GM12878 (cell line): ENCODE measurements around the gene HS1BP3. TPM values are rescaled to one million over a fixed set of nuclear protein-coding genes. Genes with fewer than 3 reads are reported as not detected.

Experiments
- ATAC-seq: fragments of 200-7000 bp; cut with Tn5 transposase; 3 replicates; pipeline ENCODE4 v1.9.1; 2020; ENCODE audit warnings: mild to moderate bottlenecking, moderate library complexity
- BruUV-seq: library from RNA; stranded (reverse); fragments of 400-500 nt; replicated peaks from 2 replicates; lab custom pipeline; 2021; lab: Mats Ljungman, UMichigan
- CTCF ChIA-PET: fragments of 300-600 bp; sonication (Branson Sonifier 250); formaldehyde crosslinking; extraction: SDS; loops from one replicate; lab custom pipeline; 2021; ENCODE audit warnings: inconsistent platforms; lab: Yijun Ruan, JAX
- POLR2A ChIA-PET: fragments of 350-600 bp; formaldehyde crosslinking; extraction: SDS; loops from one replicate; lab custom pipeline; 2021; ENCODE audit warnings: inconsistent platforms; lab: Charles Lee
- RAD21 ChIA-PET: fragments of 300-600 bp; sonication (Branson Sonifier 250); formaldehyde crosslinking; loops from one replicate; lab custom pipeline; 2023; ENCODE audit warnings: antibody characterized with exemption; ENCODE audit not compliant: unreplicated experiment; lab: Charles Lee
- SMC1A ChIA-PET: fragments of 300-600 bp; sonication (Branson Sonifier 250); formaldehyde crosslinking; loops from one replicate; lab custom pipeline; 2023; ENCODE audit not compliant: unreplicated experiment, uncharacterized antibody; lab: Charles Lee
- DNase-seq: peaks from one replicate; pipeline ENCODE4 v3.0.0-alpha.2; 2011; ENCODE audit warnings: low read depth, low spot score
- FAIRE-seq: peaks from 3 replicates; lab custom pipeline; 2011; peaks lifted over from hg19 to GRCh38; lab: Jason Lieb, UNC
- H2AFZ ChIP-seq: 2 replicates; pipeline ENCODE4 v1.6.0; 2011; ENCODE audit warnings: low read depth, low read length, control low read depth; ENCODE audit not compliant: control insufficient read depth
- H3K27ac ChIP-seq: 2 replicates; pipeline ENCODE4 v1.5.1; 2011; ENCODE audit warnings: control low read depth; ENCODE audit not compliant: control insufficient read depth, insufficient read depth
- H3K27me3 ChIP-seq, 2 experiments: replicated peaks in 1 of 2; 2 replicates each; pipeline versions ENCODE4 v1.6.0 to v1.6.1; 2011; ENCODE audit warnings: low read length in 1 of 2; ENCODE audit not compliant: control insufficient read depth in 2 of 2, insufficient read depth in 2 of 2
- H3K36me3 ChIP-seq, 2 experiments: 2 replicates each; pipeline ENCODE4 v1.5.1; 2011; ENCODE audit warnings: low read length in 1 of 2; ENCODE audit not compliant: control insufficient read depth in 2 of 2, insufficient read depth in 2 of 2
- H3K4me1 ChIP-seq: 2 replicates; pipeline ENCODE4 v1.6.1; 2011; ENCODE audit warnings: mild to moderate bottlenecking, low read length, moderate library complexity, mixed read lengths; ENCODE audit not compliant: control insufficient read depth, insufficient read depth
- H3K4me2 ChIP-seq: 2 replicates; pipeline ENCODE4 v1.6.0; 2011; ENCODE audit warnings: control low read depth; ENCODE audit not compliant: control insufficient read depth, insufficient read depth
- H3K4me3 ChIP-seq: fragments of 200-600 bp; sonication (generic); 2 replicates; pipeline ENCODE4 v1.5.1; 2016
- H3K79me2 ChIP-seq: 2 replicates; pipeline ENCODE4 v1.6.0; 2011; ENCODE audit warnings: low read length; ENCODE audit not compliant: control insufficient read depth, insufficient read depth
- H3K9ac ChIP-seq: 2 replicates; pipeline ENCODE4 v1.8.0; 2011; ENCODE audit warnings: low read length, control low read depth, mixed read lengths; ENCODE audit not compliant: control insufficient read depth, insufficient read depth
- H3K9me3 ChIP-seq: replicated peaks from 3 replicates; pipeline ENCODE4 v1.5.1; 2011; ENCODE audit warnings: mild to moderate bottlenecking, low read length; ENCODE audit not compliant: control insufficient read depth, insufficient read depth
- H4K20me1 ChIP-seq: 2 replicates; pipeline ENCODE4 v1.6.0; 2011; ENCODE audit not compliant: control insufficient read depth, insufficient read depth
- BMI1 ChIP-seq: fragments of 450-650 bp; IDR thresholded peaks from 2 replicates; pipeline ENCODE4 v1.6.1; 2016; ENCODE audit warnings: mild to moderate bottlenecking, moderate library complexity, borderline replicate concordance
- CBFB ChIP-seq: IDR thresholded peaks from 2 replicates; pipeline ENCODE4 v1.6.1; 2016; ENCODE audit warnings: antibody characterized with exemption, low read depth
- CREB1 ChIP-seq: IDR thresholded peaks from 2 replicates; pipeline ENCODE4 v1.6.1; 2012; ENCODE audit warnings: low read depth, mild to moderate bottlenecking, inconsistent platforms
- CTCF ChIP-seq, 3 experiments: IDR thresholded peaks in 2 of 3; conservative IDR thresholded peaks in 1 of 3; 2 replicates each; pipeline ENCODE4 v1.5.1; 2011; ENCODE audit warnings: low read depth in 3 of 3, low read length in 3 of 3, mild to moderate bottlenecking in 3 of 3, control low read depth in 2 of 3, moderate library complexity in 2 of 3, inconsistent platforms in 1 of 3, mixed read lengths in 1 of 3; ENCODE audit not compliant: control insufficient read depth in 2 of 3, insufficient read depth in 1 of 3; ENCODE audit errors: extremely low read depth in 1 of 3
- FOXM1 ChIP-seq: IDR thresholded peaks from 2 replicates; pipeline ENCODE4 v1.6.1; 2012; ENCODE audit warnings: low read depth, mild to moderate bottlenecking, inconsistent platforms, low read length, moderate library complexity
- LARP7 ChIP-seq: fragments of 450-650 bp; IDR thresholded peaks from 2 replicates; pipeline ENCODE4 v1.6.1; 2017; ENCODE audit warnings: mild to moderate bottlenecking
- MTA2 ChIP-seq: fragments of 450-650 bp; IDR thresholded peaks from 2 replicates; pipeline ENCODE4 v1.6.1; 2016; ENCODE audit warnings: low read depth, mild to moderate bottlenecking, moderate library complexity
- POLR2AphosphoS5 ChIP-seq: IDR thresholded peaks from 2 replicates; pipeline ENCODE4 v1.6.1; 2011; ENCODE audit warnings: mild to moderate bottlenecking, low read length, inconsistent platforms
- RAD21 ChIP-seq: IDR thresholded peaks from 2 replicates; pipeline ENCODE4 v1.6.1; 2011; ENCODE audit warnings: mild to moderate bottlenecking, low read depth, low read length, moderate library complexity; ENCODE audit not compliant: insufficient read depth
- RELB ChIP-seq: fragments of 450-650 bp; IDR thresholded peaks from 2 replicates; pipeline ENCODE4 v1.6.1; 2017; ENCODE audit warnings: low read depth, mild to moderate bottlenecking, moderate library complexity
- RUNX3 ChIP-seq: IDR thresholded peaks from 2 replicates; pipeline ENCODE4 v1.6.1; 2012; ENCODE audit warnings: low read length, inconsistent platforms
- SMC3 ChIP-seq: IDR thresholded peaks from 2 replicates; pipeline ENCODE4 v1.6.1; 2011; ENCODE audit warnings: low read length, improper control_type of control experiment, borderline replicate concordance
- TBL1XR1 ChIP-seq: IDR thresholded peaks from 2 replicates; pipeline ENCODE4 v1.6.1; 2012; ENCODE audit warnings: low read depth, low read length, improper control_type of control experiment
- TCF12 ChIP-seq: IDR thresholded peaks from 2 replicates; pipeline ENCODE4 v1.6.1; 2011; ENCODE audit warnings: low read depth, mild to moderate bottlenecking, low read length
- TCF3 ChIP-seq: IDR thresholded peaks from 2 replicates; pipeline ENCODE4 v1.6.1; 2012; ENCODE audit warnings: low read depth, mild to moderate bottlenecking, low read length, borderline replicate concordance; ENCODE audit not compliant: insufficient read depth
- YY1 ChIP-seq: IDR thresholded peaks from 2 replicates; pipeline ENCODE4 v1.6.1; 2011; ENCODE audit warnings: low read depth, mild to moderate bottlenecking, low read length
- ZBED1 ChIP-seq: IDR thresholded peaks from 2 replicates; pipeline ENCODE4 v1.6.1; 2016; ENCODE audit warnings: borderline replicate concordance
- WGBS: methylation state at CpG from one replicate; pipeline ENCODE4 v1.1.6; 2016; ENCODE audit warnings: low lambda C conversion rate; ENCODE audit not compliant: insufficient replicate concordance, insufficient coverage; ENCODE audit errors: missing lambda C conversion rate; 5-methylcytosine and 5-hydroxymethylcytosine counted together
- in situ Hi-C: fragments of 300-500 bp; cut with MboI; formaldehyde crosslinking; loops from 9 replicates; pipeline ENCODE4 v1.14.3; 2018; ENCODE audit warnings: mixed read lengths
- intact Hi-C: fragments of 100-400 bp; cut with micrococcal nuclease; formaldehyde crosslinking; loops from one replicate; pipeline ENCODE4 v1.14.2; 2022; ENCODE audit not compliant: unreplicated experiment
- polyA plus RNA-seq, 11 experiments: library from polyadenylated mRNA; depleted of rRNA in 4 of 11; unstranded in 6 of 11; stranded (reverse) in 5 of 11; fragments of >200 nt; fragmentation: Nextera tagmentation in 4 of 11; fragmentation: Illumina TruSeq in 1 of 11; extraction: Ambion mirVana in 4 of 11; extraction: Trizol in 1 of 11; gene quantifications; 1 replicate in 1 of 11; 2 replicates in 10 of 11; pipeline versions ENCODE4 v1.2.1 to v1.2.3, GENCODE V29; 2011 to 2016; ENCODE audit warnings: inconsistent platforms in 2 of 11, missing spikeins in 2 of 11, low read depth in 1 of 11
- total RNA-seq, 4 experiments: library from RNA; depleted of rRNA in 3 of 4; stranded (reverse); fragments of >200 nt in 3 of 4; fragmentation: Illumina TruSeq in 1 of 4; extraction: Trizol in 1 of 4; gene quantifications; 2 replicates each; pipeline versions ENCODE4 v1.2.1 to v1.2.3, GENCODE V29; 2013 to 2021

HS1BP3 gene
- total and polyA plus RNA-seq, 10 of the 15 experiments (the other 5 are each of a cell fraction or from before 2014, with no cell fraction given), result 0.47 to 7.2 (median 4.6) TPM

- Histone ChIP-seq H3K4me1 (no peaks in the 10 kb centered on the region), H3K27me3 (no peaks in the 10 kb centered on the region), H3K9ac (no peak overlapping the region), H3K4me3 (no peak overlapping the region), H3K4me2 (no peak overlapping the region), H3K36me3 (peaks cover 0 to 3% of the 10 kb centered on the region in 2 experiments; a peak in 2 of 4 replicates), H2AFZ (no peak overlapping the region), H3K9me3 (no peaks in the 10 kb centered on the region), H4K20me1 (no peaks in the 10 kb centered on the region; the same call in 1 of the 2 replicates), H3K79me2 (no peaks in the 10 kb centered on the region), H3K27ac (no peak overlapping the region)
- ATAC-seq, result peak; percentile 100
- POLR2A ChIA-PET, result interaction anchor here (0.6 kb wide), 1 partner anchor 732 kb away, joined by 3 read pairs; no protein-coding TSS in a partner anchor
- DNase-seq, result no peak
- WGBS, result 21% methylated on average over 26 of the region's 26 CpGs
- BruUV-seq, result no TSS peak
- SMC1A ChIA-PET, result interaction anchor here (0.8 to 5.6 kb wide), 10 partner anchors 8 to 230 kb away, joined by 3 to 34 read pairs (median 4); partner anchors contain the start of genes HS1BP3 and RHOB
- CTCF ChIA-PET, result interaction anchor here (0.6 to 6.3 kb wide), 35 partner anchors 8 to 652 kb away, joined by 3 to 72 read pairs (median 6); partner anchors contain the start of genes HS1BP3, RHOB and WDR35
- in situ Hi-C loops, result loop anchor here (5.0 kb wide), 1 partner anchor 200 kb away; no protein-coding TSS in a partner anchor
- RAD21 ChIA-PET, result interaction anchor here (0.8 to 4.1 kb wide), 11 partner anchors 9 to 262 kb away, joined by 3 to 38 read pairs (median 8); partner anchors contain the start of genes HS1BP3 and RHOB
- FAIRE-seq, result peak; percentile 27
- TF ChIP-seq CBFB, result peak; percentile 26; the same call in 1 of the 2 replicates
- TF ChIP-seq TCF12, result peak; percentile 76; the same call in 1 of the 2 replicates
- TF ChIP-seq RUNX3, result peak; percentile 68
- TF ChIP-seq POLR2AphosphoS5, result no peak
- TF ChIP-seq MTA2, result no peak
- peak; percentile 74; the same call in 1 of the 2 replicates for TF ChIP-seq TCF3
- peak; percentile 87 to 96 (median 91) for TF ChIP-seq CTCF (IDR thresholded peaks at IDR 0.05 in 2 of 3, conservative IDR thresholded peaks at IDR 0.05 in 1 of 3; ENCODE audit: control insufficient read depth in 2 of 3, extremely low read depth in 1 of 3, insufficient read depth in 1 of 3, low read depth in 3 of 3, low read length in 3 of 3)
- peak; percentile 98 for TF ChIP-seq RAD21
- peak; percentile 94 for TF ChIP-seq SMC3
- no peak for TF ChIP-seq RELB
- TF ChIP-seq FOXM1, result 0 out of 2 replicates have a peak, but pooled peaks have one; percentile 26
- TF ChIP-seq ZBED1, result no peak
- no peak for TF ChIP-seq TBL1XR1
- 0 out of 2 replicates have a peak, but pooled peaks have one; percentile 8 for TF ChIP-seq CREB1
- peak; percentile 80 for TF ChIP-seq YY1
- no peak for TF ChIP-seq BMI1
- no peak for TF ChIP-seq LARP7
- intact Hi-C loops, result loop anchor here (1.0 kb wide), 3 partner anchors 199 to 246 kb away; no protein-coding TSS in a partner anchor
Observed at GRCh38 chr2:20642055-20642971, 8.6 kb downstream of the HS1BP3 start.
